Cortex of kidney (tissue), 1 donor: ENCODE results near the gene GFI1B.
"Not testable (repeated sequence)": the region's sequence is repeated elsewhere in the genome, so short reads cannot be mapped to it uniquely, and the experiment has no call there.

ENCODE experiments used
- DNase-seq: peaks from one replicate; lab custom pipeline; 2025; lab: John Stamatoyannopoulos, UW

Gene GFI1B

GRCh38 chr9:132991351-132992300 lies 13.1 kb downstream of the GFI1B start:
- DNase-seq: no peak

GRCh38 chr9:132993511-132993939 lies 15.0 kb downstream of the GFI1B start:
- DNase-seq: no peak

GRCh38 chr9:132994410-132995120 lies 16.1 kb downstream of the GFI1B start:
- DNase-seq: no peak

- DNase-seq: no peak
These were observed 16.6 kb downstream of the GFI1B start for GRCh38 chr9:132995121-132995420.

GRCh38 chr9:132995879-132996278 lies 17.4 kb downstream of the GFI1B start:
- no peak for DNase-seq

GRCh38 chr9:132996526-132996925 lies 18.0 kb downstream of the GFI1B start:
- DNase-seq: no peak

- no peak for DNase-seq
These were observed 19.1 kb downstream of the GFI1B start for GRCh38 chr9:132997591-132997990.

GRCh38 chr9:132998221-132998620 lies 19.7 kb downstream of the GFI1B start:
- DNase-seq: not testable (repeated sequence)

- no peak for DNase-seq
These were observed 20.5 kb downstream of the GFI1B start for GRCh38 chr9:132998831-132999635.

- DNase-seq: no peak
These were observed 23.9 kb downstream of the GFI1B start for GRCh38 chr9:133002147-133003070.

GRCh38 chr9:133003071-133003461 lies 24.6 kb downstream of the GFI1B start:
- no peak for DNase-seq

GRCh38 chr9:133003671-133004090 lies 25.2 kb downstream of the GFI1B start:
- no peak for DNase-seq

GRCh38 chr9:133004091-133004998 lies 25.9 kb downstream of the GFI1B start:
- DNase-seq: no peak

GRCh38 chr9:133004999-133005760 lies 26.7 kb downstream of the GFI1B start:
- DNase-seq: no peak

- DNase-seq: no peak
These were observed 27.5 kb downstream of the GFI1B start for GRCh38 chr9:133005957-133006356.

- DNase-seq: no peak
These were observed 28.3 kb downstream of the GFI1B start for GRCh38 chr9:133006731-133007352.

GRCh38 chr9:133008406-133008805 lies 29.9 kb downstream of the GFI1B start:
- no peak for DNase-seq

- no peak for DNase-seq
These were observed 30.3 kb downstream of the GFI1B start for GRCh38 chr9:133008824-133009223.
